Adipocyte (in vitro differentiated cells): ENCODE measurements around the gene KCNQ4.

ENCODE experiments used
- DNase-seq: peaks from one replicate; pipeline ENCODE4 v3.0.0-alpha.2; 2015; ENCODE audit warnings: low read depth
- H3K27me3 ChIP-seq: replicated peaks from 2 replicates; pipeline ENCODE4 v1.7.0; 2013; ENCODE audit warnings: mild to moderate bottlenecking, low read length, moderate library complexity; ENCODE audit not compliant: control insufficient read depth, insufficient read depth
- H3K36me3 ChIP-seq: 2 replicates; pipeline ENCODE4 v1.7.0; 2013; ENCODE audit warnings: low read length, mild to moderate bottlenecking, moderate library complexity; ENCODE audit not compliant: control insufficient read depth, insufficient read depth, severe bottlenecking
- H3K4me1 ChIP-seq: 2 replicates; pipeline ENCODE4 v1.7.0; 2013; ENCODE audit warnings: mild to moderate bottlenecking, low read length, moderate library complexity; ENCODE audit not compliant: control insufficient read depth, insufficient read depth
- H3K4me3 ChIP-seq: 2 replicates; pipeline ENCODE4 v1.7.0; 2013; ENCODE audit warnings: mild to moderate bottlenecking, low read length, moderate library complexity
- H3K9ac ChIP-seq: 2 replicates; pipeline ENCODE4 v1.7.0; 2013; ENCODE audit warnings: mild to moderate bottlenecking, low read length, moderate library complexity
- H3K9me3 ChIP-seq: 2 replicates; pipeline ENCODE4 v1.7.0; 2013; ENCODE audit warnings: mild to moderate bottlenecking, low read length, moderate library complexity; ENCODE audit not compliant: control insufficient read depth

The KCNQ4 gene

DNA sequence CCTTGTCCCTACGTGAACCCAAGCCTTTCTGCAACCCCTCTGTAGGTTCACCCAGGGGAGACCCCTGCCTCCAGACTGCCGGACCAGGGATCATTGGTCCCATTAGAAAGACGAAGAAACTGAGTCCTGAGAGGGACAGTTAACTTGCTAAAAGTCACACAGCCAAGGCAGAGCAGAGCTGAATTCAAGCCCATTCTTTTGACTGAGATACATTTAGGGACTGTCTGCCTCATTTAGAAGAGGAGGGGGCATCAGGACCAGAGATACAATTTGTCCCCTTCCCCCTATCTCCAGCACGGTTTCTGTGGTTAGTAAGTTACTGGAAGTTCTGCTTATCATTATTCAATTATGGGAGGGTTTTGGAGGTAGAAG is 19.1 kb downstream of the KCNQ4 start:
- Histone ChIP-seq H3K9me3 (no peaks in the 10 kb centered on the region), H3K9ac (no peak overlapping the region), H3K4me1 (peaks cover 27% of the 10 kb centered on the region), H3K27me3 (peaks cover 40% of the 10 kb centered on the region), H3K36me3 (no peaks in the 10 kb centered on the region), H3K4me3 (no peak overlapping the region)
- DNase-seq: no peak

DNA sequence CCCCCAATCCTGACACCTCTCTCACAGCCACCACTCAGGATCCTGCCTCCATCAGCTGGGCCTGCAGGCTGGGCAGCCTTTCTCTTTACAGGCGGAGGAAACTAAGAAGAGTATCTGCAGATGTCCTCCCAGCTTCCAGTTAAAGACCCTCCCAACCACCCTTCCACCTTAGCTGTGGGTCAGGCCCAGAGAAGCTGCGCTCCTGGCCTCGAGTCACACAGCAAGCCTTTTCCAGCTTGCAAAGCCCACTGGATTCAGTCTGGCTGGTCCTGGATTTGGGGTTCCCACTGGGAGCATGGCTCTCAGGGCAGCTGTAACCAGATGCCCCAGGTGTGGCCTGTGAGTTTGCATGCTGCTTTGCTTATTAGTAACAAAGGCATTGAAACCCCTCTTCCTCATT is 19.9 kb downstream of the KCNQ4 start:
- peaks cover 35% of the 10 kb centered on the region for H3K27me3 ChIP-seq
- peaks cover 33% of the 10 kb centered on the region for H3K4me1 ChIP-seq
- no peaks in the 10 kb centered on the region for H3K36me3 ChIP-seq
- DNase-seq: no peak
- H3K9me3 ChIP-seq: no peaks in the 10 kb centered on the region
- H3K4me3 ChIP-seq: no peak overlapping the region
- no peak overlapping the region for H3K9ac ChIP-seq

DNA sequence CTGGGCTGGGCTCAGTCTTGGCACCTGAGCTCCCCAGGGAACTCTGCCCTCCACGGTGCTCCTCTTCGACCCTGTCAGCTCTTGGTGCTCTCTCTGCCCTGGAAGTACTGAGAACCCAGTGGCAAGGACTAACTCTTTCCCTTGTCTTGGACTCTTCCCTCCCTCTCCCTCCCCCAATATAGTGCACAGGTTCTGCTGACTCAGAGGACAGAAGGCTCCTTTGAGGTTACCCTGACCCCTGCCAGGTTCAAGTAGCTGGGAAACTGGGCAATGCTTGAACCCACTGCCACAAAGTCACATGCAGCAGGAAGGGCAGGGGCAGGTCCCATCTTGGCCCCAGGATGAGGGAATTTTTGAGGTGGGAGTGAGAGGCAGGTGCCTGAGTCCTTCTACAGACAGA is 20.3 kb downstream of the KCNQ4 start:
- no peak for DNase-seq
- Histone ChIP-seq H3K4me1 (peaks cover 33% of the 10 kb centered on the region), H3K36me3 (no peaks in the 10 kb centered on the region), H3K4me3 (no peak overlapping the region), H3K9ac (no peak overlapping the region), H3K9me3 (no peaks in the 10 kb centered on the region), H3K27me3 (peaks cover 32% of the 10 kb centered on the region)

DNA sequence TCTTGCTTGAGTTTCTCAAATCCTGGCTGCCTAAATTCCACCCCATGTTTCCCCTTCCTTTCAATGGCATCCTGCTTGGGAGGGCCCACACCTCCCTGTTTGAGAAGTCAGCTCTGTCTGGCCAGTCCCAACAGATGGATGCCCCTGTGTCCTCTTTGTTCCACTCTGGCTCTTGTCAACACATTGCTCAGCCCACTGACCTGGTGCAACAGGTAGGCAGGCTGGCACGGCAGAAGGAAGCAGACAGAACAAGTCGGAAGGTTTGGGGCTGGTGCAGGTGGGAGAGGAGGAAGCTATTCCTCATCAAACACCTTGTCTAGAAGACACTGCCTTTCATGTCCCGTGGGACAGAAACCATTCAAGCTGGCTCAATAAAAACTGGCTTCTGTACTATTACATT is 22.7 kb downstream of the KCNQ4 start:
- H3K36me3 ChIP-seq: no peaks in the 10 kb centered on the region
- H3K9ac ChIP-seq: no peak overlapping the region
- no peak for DNase-seq
- H3K27me3 ChIP-seq: peaks cover 14% of the 10 kb centered on the region
- no peak overlapping the region for H3K4me3 ChIP-seq
- H3K9me3 ChIP-seq: no peaks in the 10 kb centered on the region
- peaks cover 27% of the 10 kb centered on the region for H3K4me1 ChIP-seq

DNA sequence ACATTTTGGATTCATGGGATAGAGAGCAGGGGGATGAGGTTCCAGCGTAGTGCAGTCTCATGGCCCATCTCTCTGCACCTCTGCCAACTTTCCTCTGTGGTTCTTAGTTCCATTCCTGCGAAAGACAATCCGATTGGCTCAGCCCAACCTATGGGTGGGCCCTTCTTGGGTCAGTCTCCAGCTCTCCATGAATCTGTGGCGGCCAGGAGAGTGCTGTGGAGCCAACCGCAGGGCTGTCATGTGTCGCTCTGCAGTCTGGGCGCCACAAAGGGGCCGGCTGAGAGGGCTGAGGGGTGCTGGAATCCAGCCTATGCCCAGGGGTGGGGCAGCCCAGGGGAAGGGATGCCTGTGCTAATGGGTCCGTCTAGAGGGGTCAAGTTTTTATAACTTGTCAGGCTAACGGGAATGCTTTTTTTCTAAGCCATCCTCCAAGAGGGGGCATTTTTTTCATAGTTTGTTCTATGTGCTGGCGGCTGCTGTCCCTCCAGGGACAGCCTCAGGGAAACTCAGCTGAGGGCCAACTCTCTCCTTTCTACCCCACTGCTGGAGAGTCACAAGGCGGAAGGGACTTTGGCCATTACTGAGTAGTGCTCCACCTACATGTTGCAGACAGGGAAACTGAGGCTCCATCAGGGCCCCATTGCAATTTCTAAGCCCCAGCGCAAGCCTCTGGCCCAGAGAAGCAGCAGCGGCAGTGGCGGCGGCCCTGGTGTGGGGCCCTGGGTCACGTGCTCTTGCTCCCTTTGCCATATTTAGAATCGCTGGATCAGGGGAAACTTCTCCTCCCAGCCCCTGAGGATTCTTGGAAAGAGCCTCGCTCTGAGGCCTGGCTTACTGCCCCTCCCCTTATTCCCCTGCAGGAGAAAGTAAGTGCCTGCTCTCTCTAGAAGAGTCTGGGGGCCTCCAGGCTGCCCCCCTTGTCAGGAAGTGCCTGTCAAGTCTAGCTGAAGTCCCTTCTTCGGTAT is 23.4 kb downstream of the KCNQ4 start:
- Histone ChIP-seq H3K9me3 (no peaks in the 10 kb centered on the region), H3K27me3 (peaks cover 6% of the 10 kb centered on the region), H3K9ac (peak overlapping the region; percentile 39), H3K4me1 (peaks cover 24% of the 10 kb centered on the region), H3K36me3 (no peaks in the 10 kb centered on the region), H3K4me3 (no peak overlapping the region)
- DNase-seq: no peak

DNA sequence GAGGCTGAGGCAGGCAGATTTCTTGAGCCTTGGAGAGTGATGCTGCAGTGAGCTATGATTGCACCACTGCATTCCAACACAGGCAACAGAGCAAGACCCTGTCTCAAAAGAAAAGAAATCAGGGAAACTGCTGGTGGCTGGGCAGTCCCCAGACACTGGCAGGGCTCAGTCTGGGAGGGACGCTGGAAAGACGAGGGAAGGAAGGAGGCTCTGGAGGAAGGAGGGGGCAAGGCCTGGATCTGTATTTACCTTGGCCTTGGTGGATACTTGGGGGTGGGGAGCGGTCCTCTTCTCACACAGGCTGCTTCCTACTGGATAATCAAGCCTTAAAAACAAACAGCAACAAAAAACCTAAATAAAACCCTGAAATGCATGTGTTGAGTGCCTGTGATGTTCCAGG is 24.4 kb downstream of the KCNQ4 start:
- Histone ChIP-seq H3K27me3 (peaks cover 6% of the 10 kb centered on the region), H3K9ac (no peak overlapping the region), H3K4me1 (peaks cover 23% of the 10 kb centered on the region), H3K9me3 (no peaks in the 10 kb centered on the region), H3K4me3 (no peak overlapping the region), H3K36me3 (no peaks in the 10 kb centered on the region)
- no peak for DNase-seq

DNA sequence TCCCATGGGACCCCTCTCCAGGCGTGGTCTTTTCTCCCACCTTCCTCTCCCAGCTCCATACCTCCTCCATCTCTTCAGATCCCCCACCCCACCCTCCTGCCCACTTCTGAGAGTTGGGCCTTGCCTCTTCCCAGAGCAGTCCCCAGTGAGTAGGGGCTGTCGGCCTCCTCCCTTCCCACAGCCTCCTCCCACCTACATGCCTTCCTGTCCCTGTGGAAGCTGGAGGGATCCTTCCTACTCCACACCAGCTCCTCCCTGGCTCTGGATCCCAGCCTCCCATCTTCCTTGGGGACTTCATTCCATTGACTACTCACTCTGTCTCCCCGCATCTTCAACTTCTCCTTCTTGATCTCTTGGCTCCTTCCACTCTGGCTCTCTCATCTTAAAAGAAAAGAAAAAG is 24.9 kb downstream of the KCNQ4 start:
- peaks cover 23% of the 10 kb centered on the region for H3K4me1 ChIP-seq
- peaks cover 6% of the 10 kb centered on the region for H3K27me3 ChIP-seq
- no peaks in the 10 kb centered on the region for H3K36me3 ChIP-seq

DNA sequence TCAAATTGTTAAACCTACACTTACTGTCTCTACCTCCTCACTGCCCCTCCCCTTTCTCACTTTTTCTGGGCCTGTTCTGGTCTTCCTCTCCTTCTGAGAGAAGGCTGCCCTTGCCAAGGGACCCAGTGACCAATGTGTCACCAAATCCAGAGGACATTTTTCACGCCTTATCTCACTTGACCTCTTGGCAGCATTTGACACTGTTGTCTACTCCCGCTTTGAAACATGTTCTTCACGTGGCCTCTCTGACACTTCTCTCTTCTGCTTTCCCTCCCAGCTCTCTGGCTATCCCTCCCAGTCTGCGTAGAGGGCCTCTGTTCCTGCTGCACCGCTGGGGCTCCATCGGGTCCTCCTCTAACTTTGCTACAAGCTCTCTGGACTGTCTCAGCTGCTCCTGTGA is 25.3 kb downstream of the KCNQ4 start:
- Histone ChIP-seq H3K27me3 (peaks cover 6% of the 10 kb centered on the region), H3K9me3 (no peaks in the 10 kb centered on the region), H3K4me1 (peaks cover 23% of the 10 kb centered on the region), H3K9ac (no peak overlapping the region), H3K36me3 (no peaks in the 10 kb centered on the region), H3K4me3 (no peak overlapping the region)
- no peak for DNase-seq

More for the DNA sequence above, 24.9 kb downstream of the KCNQ4 start:
- no peak overlapping the region for H3K4me3 ChIP-seq
- no peak overlapping the region for H3K9ac ChIP-seq
- DNase-seq: no peak
- no peaks in the 10 kb centered on the region for H3K9me3 ChIP-seq

DNA sequence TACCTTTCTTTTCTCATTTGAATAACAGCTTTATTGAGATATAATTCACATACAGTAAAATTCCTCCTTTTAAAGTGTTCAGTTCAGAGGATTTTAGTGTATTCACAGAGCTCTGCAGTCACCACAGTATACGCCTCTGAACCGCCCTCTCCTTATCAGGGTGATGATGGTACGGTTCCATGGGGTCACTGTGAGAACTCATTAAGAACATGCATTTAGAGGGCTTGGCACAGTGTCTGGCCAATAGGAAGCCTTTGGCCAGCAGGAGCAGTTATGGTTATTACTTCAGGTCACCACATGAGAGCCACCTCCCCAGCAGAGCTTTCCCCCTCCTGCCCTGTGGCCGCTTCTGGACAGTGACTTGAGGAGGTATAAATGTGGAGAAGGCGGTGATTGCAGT is 27.3 kb downstream of the KCNQ4 start:
- DNase-seq: no peak
- H3K4me3 ChIP-seq: no peak overlapping the region

DNA sequence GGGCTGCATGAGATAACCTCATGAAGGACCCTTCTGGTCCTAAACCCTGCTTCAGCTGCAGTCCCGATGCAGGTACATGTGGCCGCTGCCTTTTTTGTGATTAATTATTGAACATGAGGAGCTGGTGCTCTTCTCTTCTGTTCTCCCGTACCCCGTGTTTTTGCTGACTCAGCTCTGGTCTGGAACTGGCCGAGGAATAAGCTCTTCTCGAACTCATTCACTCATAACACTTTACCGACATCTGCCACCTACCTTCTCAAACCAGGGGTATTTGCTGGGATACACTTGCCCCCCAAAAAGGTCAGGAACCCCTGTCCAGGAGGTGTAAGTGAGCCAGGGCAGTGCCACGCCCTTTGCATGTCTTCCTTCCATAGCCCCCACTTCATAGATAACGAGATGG is 31.8 kb downstream of the KCNQ4 start:
- no peaks in the 10 kb centered on the region for H3K9me3 ChIP-seq
- no peaks in the 10 kb centered on the region for H3K36me3 ChIP-seq
- H3K4me1 ChIP-seq: no peaks in the 10 kb centered on the region
- no peak overlapping the region for H3K9ac ChIP-seq
- peaks cover 32% of the 10 kb centered on the region for H3K27me3 ChIP-seq
- DNase-seq: no peak
- H3K4me3 ChIP-seq: no peak overlapping the region

More for the DNA sequence above, 27.3 kb downstream of the KCNQ4 start:
- H3K4me1 ChIP-seq: peaks cover 23% of the 10 kb centered on the region
- H3K9ac ChIP-seq: no peak overlapping the region
- no peaks in the 10 kb centered on the region for H3K36me3 ChIP-seq
- peaks cover 10% of the 10 kb centered on the region for H3K27me3 ChIP-seq
- H3K9me3 ChIP-seq: no peaks in the 10 kb centered on the region

DNA sequence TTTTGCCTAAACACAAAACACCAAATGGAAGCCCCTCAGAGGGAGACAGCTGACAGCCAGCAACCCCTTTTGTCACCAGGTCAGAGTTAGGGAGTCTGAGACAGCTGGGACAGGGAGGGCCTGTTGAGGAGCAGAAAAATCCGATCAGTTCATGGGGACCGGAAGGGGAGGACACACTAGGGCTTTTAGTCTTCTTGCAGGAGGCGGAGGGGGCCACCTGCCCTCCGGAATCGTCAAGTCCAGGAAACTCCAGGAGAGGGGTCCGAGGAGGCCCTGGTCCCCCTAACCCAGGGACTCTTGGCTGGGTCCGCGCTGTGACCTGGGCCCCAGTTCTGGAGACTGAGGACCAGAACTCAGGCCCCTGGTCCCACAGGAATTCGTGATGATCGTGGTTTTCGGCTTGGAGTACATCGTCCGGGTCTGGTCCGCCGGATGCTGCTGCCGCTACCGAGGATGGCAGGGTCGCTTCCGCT is 34.2 kb downstream of the KCNQ4 start:
- Histone ChIP-seq H3K4me1 (no peaks in the 10 kb centered on the region), H3K36me3 (no peaks in the 10 kb centered on the region), H3K9me3 (no peaks in the 10 kb centered on the region), H3K4me3 (no peak overlapping the region), H3K9ac (no peak overlapping the region), H3K27me3 (peaks cover 27% of the 10 kb centered on the region)
- no peak for DNase-seq
